ENCODE data around the gene PHF20. TPM values are rescaled to one million over a fixed set of nuclear protein-coding genes. Genes with fewer than 3 reads are reported as not detected.

Gene PHF20
- polyA plus RNA-seq, 1 donor (not counting 4 experiments of a cell fraction or from before 2014, with no cell fraction given) = 31.9 TPM

- Histone ChIP-seq H4K20me1 (ENCODE audit: control insufficient read depth, extremely low read depth, insufficient read depth, low read length) (no peaks in the 10 kb centered on the region), H3K9me3 (ENCODE audit: control insufficient read depth, low read depth, low read length) (no peaks in the 10 kb centered on the region), H3K79me2 (ENCODE audit: control insufficient read depth, insufficient read depth, low read length) (peaks cover 24% of the 10 kb centered on the region), H3K9ac (ENCODE audit: control insufficient read depth, extremely low read depth, insufficient read depth, low read length) (no peak overlapping the region), H3K9me1 (ENCODE audit: control insufficient read depth, extremely low read depth, insufficient read depth, low read length) (peaks cover 3% of the 10 kb centered on the region), H3K27ac (ENCODE audit: control insufficient read depth, insufficient read depth, low read length) (no peak overlapping the region), H3K4me2 (ENCODE audit: control insufficient read depth, extremely low read depth, insufficient read depth, low read depth, low read length) (no peak overlapping the region), H3K4me3 (ENCODE audit: control insufficient read depth in 2 of 3, extremely low read depth in 1 of 3, insufficient read depth in 2 of 3, low read depth in 1 of 3, low read length in 3 of 3) (no peak overlapping the region), H3K27me3 (ENCODE audit: control insufficient read depth, extremely low read depth, insufficient read depth, low read length) (no peaks in the 10 kb centered on the region), H3K4me1 (ENCODE audit: control insufficient read depth, extremely low read depth, insufficient read depth, low read length) (peaks cover 4% of the 10 kb centered on the region), H2AFZ (ENCODE audit: control insufficient read depth, low read length) (no peak overlapping the region), H3K36me3 (ENCODE audit: control insufficient read depth in 2 of 2, extremely low read depth in 1 of 2, insufficient read depth in 2 of 2, low read length in 2 of 2) (peaks cover 3 to 8% of the 10 kb centered on the region in 2 experiments)
- no peak for FAIRE-seq
- TF ChIP-seq EZH2 (IDR thresholded peaks at IDR 0.05; ENCODE audit: low read length) (no peak), CTCF (optimal IDR thresholded peaks at IDR 0.05 in 1 of 3, IDR thresholded peaks at IDR 0.05 in 1 of 3, conservative IDR thresholded peaks at IDR 0.05 in 1 of 3; ENCODE audit: extremely low read depth in 1 of 3, insufficient read depth in 2 of 3, low read length in 3 of 3) (no peak)
- no peak for DNase-seq (ENCODE audit: low read depth, low spot score)
- dilution Hi-C loops (cut with MboI; ENCODE audit: extremely low pct_ligation_motif_present, low sequenced_read_pairs) = no loop called here
These were observed 24.8 kb downstream of the PHF20 start for GRCh38 chr20:35796571-35796970.

- FAIRE-seq (no peak), DNase-seq (ENCODE audit: low read depth, low spot score) (no peak)
- no peaks in the 10 kb centered on the region for H3K9me3 ChIP-seq (ENCODE audit: control insufficient read depth, low read depth, low read length)
- H3K9ac ChIP-seq (ENCODE audit: control insufficient read depth, extremely low read depth, insufficient read depth, low read length) = no peak overlapping the region
- H3K79me2 ChIP-seq (ENCODE audit: control insufficient read depth, insufficient read depth, low read length) = peaks cover 6% of the 10 kb centered on the region
- dilution Hi-C loops (cut with MboI; ENCODE audit: extremely low pct_ligation_motif_present, low sequenced_read_pairs) = no loop called here
- no peaks in the 10 kb centered on the region for H3K27me3 ChIP-seq (ENCODE audit: control insufficient read depth, extremely low read depth, insufficient read depth, low read length)
- H3K4me3 ChIP-seq (ENCODE audit: control insufficient read depth in 2 of 3, extremely low read depth in 1 of 3, insufficient read depth in 2 of 3, low read depth in 1 of 3, low read length in 3 of 3) = no peak overlapping the region
- no peak for TF ChIP-seq EZH2 (IDR thresholded peaks at IDR 0.05; ENCODE audit: low read length)
- TF ChIP-seq CTCF (optimal IDR thresholded peaks at IDR 0.05 in 1 of 3, IDR thresholded peaks at IDR 0.05 in 1 of 3, conservative IDR thresholded peaks at IDR 0.05 in 1 of 3; ENCODE audit: extremely low read depth in 1 of 3, insufficient read depth in 2 of 3, low read length in 3 of 3) = no peak
- H4K20me1 ChIP-seq (ENCODE audit: control insufficient read depth, extremely low read depth, insufficient read depth, low read length) = no peaks in the 10 kb centered on the region
- no peak overlapping the region for H3K4me2 ChIP-seq (ENCODE audit: control insufficient read depth, extremely low read depth, insufficient read depth, low read depth, low read length)
- H3K27ac ChIP-seq (ENCODE audit: control insufficient read depth, insufficient read depth, low read length) = no peak overlapping the region
- H3K4me1 ChIP-seq (ENCODE audit: control insufficient read depth, extremely low read depth, insufficient read depth, low read length) = no peaks in the 10 kb centered on the region
- H2AFZ ChIP-seq (ENCODE audit: control insufficient read depth, low read length) = no peak overlapping the region
- H3K9me1 ChIP-seq (ENCODE audit: control insufficient read depth, extremely low read depth, insufficient read depth, low read length) = no peaks in the 10 kb centered on the region
- peaks cover 6 to 11% of the 10 kb centered on the region in 2 experiments for H3K36me3 ChIP-seq (ENCODE audit: control insufficient read depth in 2 of 2, extremely low read depth in 1 of 2, insufficient read depth in 2 of 2, low read length in 2 of 2)
These were observed 30.1 kb downstream of the PHF20 start for GRCh38 chr20:35801865-35802264.
